COLO829 (cell line): ENCODE measurements around the gene DNAJB5.
"Not testable (repeated sequence)": the region's sequence is repeated elsewhere in the genome, so short reads cannot be mapped to it uniquely, and the experiment has no call there.

Source experiments
- DNase-seq: peaks from one replicate; pipeline ENCODE4 v3.0.0; 2012; ENCODE audit warnings: low spot score

Gene DNAJB5

GRCh38 chr9:34989003-34989945 is at the start of gene DNAJB5:
TSS of gene DNAJB5 (plus strand) at chr9:34989745. CDS start at chr9:34990631, 886 bp downstream.
- DNase-seq: peak; percentile 99

GRCh38 chr9:34939989-34940388 is 49.6 kb upstream of the DNAJB5 start:
- DNase-seq: not testable (repeated sequence)

- DNase-seq: no peak
These were observed 41.1 kb upstream of the DNAJB5 start for GRCh38 chr9:34948451-34948850.

- no peak for DNase-seq
These were observed 35.3 kb upstream of the DNAJB5 start for GRCh38 chr9:34954225-34954624.

GRCh38 chr9:34956066-34956465 is 33.5 kb upstream of the DNAJB5 start:
- DNase-seq: not testable (repeated sequence)

GRCh38 chr9:34956648-34957047 is 32.9 kb upstream of the DNAJB5 start:
- no peak for DNase-seq

GRCh38 chr9:34957492-34958410 is 31.8 kb upstream of the DNAJB5 start, which contains the start of gene PHF24:
TSS of gene PHF24 (plus strand) at chr9:34958285. CDS start at chr9:34971299, 13,014 bp downstream.
- DNase-seq: no peak

- DNase-seq: no peak
These were observed 31.0 kb upstream of the DNAJB5 start for GRCh38 chr9:34958411-34958982.

GRCh38 chr9:34959461-34959860 is 30.1 kb upstream of the DNAJB5 start:
- DNase-seq: no peak

- DNase-seq: peak; percentile 45
These were observed 27.7 kb upstream of the DNAJB5 start for GRCh38 chr9:34961574-34962490.

GRCh38 chr9:34962546-34962945 is 27.0 kb upstream of the DNAJB5 start:
- no peak for DNase-seq

GRCh38 chr9:34963552-34963951 is 26.0 kb upstream of the DNAJB5 start:
- DNase-seq: no peak

GRCh38 chr9:34964458-34964857 is 25.1 kb upstream of the DNAJB5 start:
- DNase-seq: no peak

- no peak for DNase-seq
These were observed 18.3 kb upstream of the DNAJB5 start for GRCh38 chr9:34971146-34971811.

- no peak for DNase-seq
These were observed 14.9 kb upstream of the DNAJB5 start for GRCh38 chr9:34974664-34975063.

GRCh38 chr9:34976441-34976840 is 13.1 kb upstream of the DNAJB5 start:
- no peak for DNase-seq

- DNase-seq: no peak
These were observed 12.6 kb upstream of the DNAJB5 start for GRCh38 chr9:34976992-34977391.

GRCh38 chr9:34980181-34980761 is 9.3 kb upstream of the DNAJB5 start:
- DNase-seq: no peak

- DNase-seq: no peak
These were observed 7.2 kb upstream of the DNAJB5 start for GRCh38 chr9:34982361-34982760.

- no peak for DNase-seq
These were observed 6.3 kb upstream of the DNAJB5 start for GRCh38 chr9:34983209-34983608.
